HG03354 (cell line): Measurements from ENCODE around the gene MYH6.

Experiments used
- ATAC-seq: cut with Tn5 transposase; IDR thresholded peaks from one replicate; pipeline ENCODE4 v1.9.1; 2021; ENCODE audit warnings: mild to moderate bottlenecking; ENCODE audit not compliant: unreplicated experiment, poor library complexity, severe bottlenecking

Gene MYH6

DNA sequence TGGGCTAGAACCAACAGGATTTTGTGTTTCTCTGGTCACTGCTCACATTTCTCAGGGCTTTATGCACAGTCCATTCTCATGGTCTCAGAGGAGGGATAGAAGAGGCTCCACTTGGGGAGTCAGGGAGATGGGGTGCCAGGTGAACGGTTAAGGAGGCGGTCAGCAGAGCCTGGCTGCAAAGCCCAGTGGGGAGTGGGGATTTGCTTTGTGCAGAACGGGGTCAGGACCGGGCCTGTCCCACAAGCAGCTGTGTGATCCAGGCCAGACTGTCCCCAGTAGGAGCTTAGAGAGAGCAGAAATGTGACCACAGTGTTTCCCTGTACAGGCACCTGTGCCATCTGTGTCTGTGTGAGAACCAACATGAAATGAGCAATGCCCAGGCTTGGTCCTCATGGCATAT is 27.1 kb downstream of the MYH6 start:
- ATAC-seq = no peak

DNA sequence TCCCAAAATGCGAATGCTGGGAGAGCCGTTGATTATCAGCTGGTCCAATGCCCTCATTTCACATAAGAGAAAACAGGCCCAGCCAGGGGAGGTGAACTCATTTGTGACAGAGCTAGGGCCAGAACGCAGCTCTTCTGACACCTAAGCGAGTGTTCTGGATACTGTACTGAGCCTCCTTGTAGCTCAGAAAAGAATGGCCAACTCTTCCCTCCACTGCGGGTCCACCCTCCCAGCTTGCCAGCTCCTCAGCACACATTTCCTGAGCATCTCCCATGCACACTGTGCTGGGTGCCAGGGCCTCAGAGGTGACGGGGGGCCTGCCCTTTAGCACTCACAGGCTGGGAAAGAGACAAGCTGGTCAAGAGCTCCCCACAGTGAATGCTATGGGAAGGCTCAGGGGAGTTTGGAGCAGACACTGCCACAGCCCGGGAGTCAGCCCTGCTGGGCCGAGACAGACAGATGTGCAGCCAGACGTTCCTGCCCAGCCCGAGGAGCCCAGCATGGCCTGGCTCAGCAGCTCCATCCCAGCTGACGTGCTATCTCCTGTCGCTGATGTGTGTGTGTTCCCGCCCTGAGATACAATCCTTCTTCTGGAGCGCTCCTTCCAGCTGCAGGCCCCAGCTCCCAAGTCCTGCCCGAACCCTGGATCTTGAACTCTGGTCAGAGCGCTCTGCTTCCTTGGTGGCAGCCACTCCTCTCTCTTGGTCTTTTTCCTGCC is 27.7 kb downstream of the MYH6 start:
- no peak for ATAC-seq

DNA sequence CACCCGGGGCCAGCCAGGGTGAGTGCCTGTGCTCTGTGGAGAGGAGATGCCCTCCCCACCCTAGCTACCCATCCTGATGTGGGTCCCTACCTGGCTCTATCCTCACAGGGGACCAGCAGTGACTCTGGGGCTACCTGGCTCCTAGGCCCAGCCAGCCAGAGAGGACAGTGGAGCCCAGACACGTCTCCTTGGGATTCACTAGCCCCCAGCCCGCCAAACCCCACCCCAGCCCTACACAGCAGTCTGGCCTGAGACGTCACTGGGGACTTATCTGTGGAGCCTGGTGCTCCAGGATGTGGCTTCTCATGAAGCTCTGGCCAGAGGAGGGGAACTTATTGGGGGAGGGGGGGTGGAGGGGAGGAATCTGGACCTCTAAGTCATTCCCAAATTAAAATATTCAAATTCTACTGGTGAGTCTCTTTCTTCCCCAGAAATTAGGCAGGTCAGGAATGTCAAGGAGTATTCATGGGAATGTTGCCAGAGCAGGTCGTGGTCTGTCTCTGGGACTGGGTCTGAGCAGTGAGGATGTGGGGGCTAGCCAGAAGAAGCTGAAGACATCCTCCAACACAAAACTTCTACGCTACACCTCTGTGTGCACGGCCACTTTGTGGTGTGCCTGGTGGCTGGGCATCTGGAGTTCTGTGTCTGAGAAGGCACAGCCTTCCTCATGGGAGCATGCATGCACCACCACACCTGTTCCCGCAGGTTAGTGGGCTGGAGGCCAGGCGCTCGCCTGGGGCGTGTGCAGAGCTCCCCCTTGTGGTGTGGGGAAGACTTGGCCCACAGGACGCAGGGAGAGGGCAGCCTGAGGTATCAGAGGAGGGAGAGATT is 28.5 kb downstream of the MYH6 start:
- no peak for ATAC-seq

DNA sequence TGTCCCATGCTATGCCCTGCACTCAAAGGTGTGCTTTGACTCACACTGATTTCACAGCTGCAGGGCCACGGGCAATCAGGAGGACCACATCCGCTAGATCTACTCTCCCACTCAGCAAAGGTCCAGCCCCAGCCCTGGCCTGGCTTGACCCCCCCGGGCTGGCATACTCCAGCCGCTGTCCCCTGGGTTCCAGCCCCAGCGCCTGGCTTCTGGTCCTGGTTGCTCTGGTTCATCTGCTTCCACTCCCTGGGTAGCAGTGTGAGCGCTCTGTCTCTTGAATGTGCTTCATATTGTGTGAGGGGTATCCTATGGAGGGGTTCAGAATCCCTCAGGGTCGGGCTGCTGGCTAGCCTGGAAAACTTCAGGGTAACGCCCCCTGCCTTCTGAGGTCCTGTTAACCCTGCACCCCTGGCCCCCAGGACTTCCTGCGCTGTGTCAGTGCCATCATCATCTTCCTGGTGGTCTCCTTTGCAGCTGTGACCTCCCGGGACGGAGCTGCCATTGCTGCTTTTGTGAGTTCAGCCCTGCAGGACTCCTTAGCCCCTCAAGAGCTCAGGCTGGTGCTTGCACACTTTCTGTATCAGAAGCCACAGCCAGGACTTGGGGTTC is 29.4 kb downstream of the MYH6 start:
- ATAC-seq = no peak

DNA sequence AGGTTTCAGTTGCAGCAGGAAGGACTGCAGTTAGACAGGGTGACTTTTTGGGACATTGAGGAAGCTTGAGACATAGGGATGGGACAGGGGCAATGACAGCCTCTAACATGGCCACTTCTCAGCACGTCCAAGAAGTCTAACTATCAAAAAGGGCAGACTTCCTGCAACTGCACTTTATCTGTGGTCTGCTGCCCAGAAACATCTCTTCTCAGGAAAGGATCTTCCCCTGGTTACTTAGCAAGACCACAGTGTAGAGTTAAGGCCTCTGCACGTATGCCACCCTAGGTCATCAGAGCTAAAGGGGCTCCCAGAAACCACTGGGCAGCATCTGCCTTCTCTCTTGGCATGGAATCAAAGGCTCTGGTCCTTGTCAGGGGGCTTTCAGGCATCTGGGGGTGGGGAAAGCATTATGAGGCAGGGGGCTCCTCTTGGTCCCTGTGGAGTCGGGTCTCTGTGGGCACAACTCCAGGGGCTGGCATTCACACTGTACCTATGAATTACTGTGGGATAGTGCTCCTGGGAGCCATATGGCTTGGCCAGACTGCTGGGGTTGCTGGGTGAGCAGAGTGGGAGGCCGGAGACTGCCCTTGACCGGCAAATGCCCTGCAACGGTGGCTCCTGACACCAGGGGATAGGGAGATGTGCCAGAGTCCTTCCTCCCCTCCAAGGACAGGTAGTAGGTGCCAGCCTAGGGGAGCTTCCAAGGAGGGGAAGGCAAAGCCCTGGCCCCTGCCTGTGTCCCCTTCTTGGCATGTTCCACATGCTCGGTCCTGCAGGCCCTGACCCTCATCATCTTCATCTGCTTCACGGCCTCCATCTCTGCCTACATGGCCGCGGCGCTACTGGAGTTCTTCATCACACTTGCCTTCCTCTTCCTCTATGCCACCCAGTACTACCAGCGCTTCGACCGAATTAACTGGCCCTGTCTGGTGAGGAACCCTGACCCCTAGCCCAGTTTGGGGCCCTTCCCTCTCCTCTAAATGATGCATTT is 30.2 kb downstream of the MYH6 start:
- ATAC-seq = no peak

DNA sequence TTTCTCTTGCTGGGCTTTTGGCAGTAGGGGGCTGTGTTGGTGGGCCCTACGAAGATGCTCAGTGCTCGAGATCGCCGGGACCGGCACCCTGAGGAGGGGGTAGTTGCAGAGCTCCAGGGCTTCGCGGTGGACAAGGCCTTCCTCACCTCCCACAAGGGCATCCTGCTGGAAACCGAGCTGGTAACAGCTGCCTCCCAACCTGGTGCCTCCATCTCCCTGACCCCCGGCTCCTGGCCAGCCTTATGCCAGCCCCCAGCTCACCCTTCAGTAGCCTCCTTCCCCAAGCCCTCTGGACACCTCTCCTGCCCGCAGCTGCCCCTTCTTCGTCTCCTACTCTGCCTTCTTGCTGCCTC is 30.9 kb downstream of the MYH6 start:
- no peak for ATAC-seq

DNA sequence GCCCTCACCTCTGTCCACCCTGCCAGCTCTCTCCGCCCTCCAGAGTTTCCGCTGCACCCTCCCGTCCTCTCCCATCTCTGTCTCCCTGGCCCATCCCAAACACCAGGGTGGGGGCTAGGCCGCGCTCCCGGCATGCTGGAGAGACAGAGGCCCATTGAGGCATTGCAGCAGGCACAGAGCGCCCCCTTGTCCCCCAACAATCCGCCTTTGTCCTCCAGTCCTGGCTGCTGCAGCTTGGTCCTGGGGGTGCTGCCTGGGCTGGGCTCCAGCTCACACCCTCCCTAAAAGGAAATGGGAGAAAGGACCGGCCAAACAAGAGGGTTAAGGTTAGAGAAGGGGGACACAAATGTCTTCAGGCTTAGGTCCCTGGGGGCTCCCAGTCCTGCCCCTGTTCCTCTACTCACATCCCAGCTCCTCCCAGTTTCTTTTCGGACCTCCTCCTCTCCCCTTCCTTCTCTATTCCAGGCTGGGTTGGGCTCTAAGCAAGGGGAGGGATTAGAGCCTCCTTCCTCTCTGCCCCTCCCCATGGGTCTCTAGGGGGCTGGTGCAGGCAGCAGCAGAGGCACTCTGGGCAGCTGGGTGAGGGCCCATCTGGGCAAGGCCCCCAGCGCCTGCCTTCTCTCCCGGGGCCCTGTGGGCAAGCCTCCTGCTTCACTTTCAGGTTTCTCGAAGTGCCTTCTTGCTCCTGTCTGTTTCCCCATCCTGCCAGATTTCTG is 31.4 kb downstream of the MYH6 start, which contains the start of gene CMTM5:
Gene CMTM5 (plus strand): TSS at position 565 of the 716 bp plus-strand sequence. CDS start 206 bp downstream, outside the sequence.
- no peak for ATAC-seq

DNA sequence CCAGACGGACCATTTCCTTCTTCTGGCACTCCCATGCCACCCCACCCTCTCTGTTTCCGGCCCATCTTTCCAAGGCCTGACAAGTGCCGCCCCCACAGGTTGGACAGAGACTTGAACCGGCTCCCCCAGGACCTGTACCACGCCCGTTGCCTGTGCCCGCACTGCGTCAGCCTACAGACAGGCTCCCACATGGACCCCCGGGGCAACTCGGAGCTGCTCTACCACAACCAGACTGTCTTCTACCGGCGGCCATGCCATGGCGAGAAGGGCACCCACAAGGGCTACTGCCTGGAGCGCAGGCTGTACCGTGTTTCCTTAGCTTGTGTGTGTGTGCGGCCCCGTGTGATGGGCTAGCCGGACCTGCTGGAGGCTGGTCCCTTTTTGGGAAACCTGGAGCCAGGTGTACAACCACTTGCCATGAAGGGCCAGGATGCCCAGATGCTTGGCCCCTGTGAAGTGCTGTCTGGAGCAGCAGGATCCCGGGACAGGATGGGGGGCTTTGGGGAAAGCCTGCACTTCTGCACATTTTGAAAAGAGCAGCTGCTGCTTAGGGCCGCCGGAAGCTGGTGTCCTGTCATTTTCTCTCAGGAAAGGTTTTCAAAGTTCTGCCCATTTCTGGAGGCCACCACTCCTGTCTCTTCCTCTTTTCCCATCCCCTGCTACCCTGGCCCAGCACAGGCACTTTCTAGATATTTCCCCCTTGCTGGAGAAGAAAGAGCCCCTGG is 32.4 kb downstream of the MYH6 start:
- no peak for ATAC-seq

DNA sequence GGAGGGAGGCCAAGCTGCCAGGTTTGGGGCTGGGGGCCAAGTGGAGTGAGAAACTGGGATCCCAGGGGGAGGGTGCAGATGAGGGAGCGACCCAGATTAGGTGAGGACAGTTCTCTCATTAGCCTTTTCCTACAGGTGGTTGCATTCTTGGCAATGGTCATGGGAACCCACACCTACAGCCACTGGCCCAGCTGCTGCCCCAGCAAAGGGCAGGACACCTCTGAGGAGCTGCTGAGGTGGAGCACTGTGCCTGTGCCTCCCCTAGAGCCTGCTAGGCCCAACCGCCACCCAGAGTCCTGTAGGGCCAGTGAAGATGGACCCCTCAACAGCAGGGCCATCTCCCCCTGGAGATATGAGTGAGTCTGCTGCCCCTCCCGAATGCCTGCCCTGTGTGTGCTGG is 35.0 kb downstream of the MYH6 start:
- ATAC-seq = no peak

DNA sequence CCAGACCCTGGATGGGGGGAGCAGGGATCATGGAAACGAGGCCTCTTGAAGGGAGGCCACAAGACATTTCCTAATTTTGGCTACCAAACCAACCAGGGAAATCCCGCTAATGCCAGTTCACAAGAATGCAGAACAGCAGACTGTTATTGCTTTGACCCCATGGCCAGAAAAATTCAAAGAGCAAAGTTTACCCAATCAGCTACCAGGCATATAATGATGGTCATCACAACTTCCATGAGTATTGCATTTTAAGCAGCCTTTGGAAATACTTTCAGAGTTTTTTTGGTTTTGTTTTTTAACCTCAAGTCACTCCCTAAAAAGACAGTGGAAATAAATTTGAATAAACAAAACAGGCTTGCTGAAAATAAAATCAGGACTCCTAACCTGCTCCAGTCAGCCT is 35.6 kb downstream of the MYH6 start, which contains the start of gene IL25:
Gene IL25 (plus strand): TSS at position 301 of the 400 bp plus-strand sequence.
- ATAC-seq = no peak

DNA sequence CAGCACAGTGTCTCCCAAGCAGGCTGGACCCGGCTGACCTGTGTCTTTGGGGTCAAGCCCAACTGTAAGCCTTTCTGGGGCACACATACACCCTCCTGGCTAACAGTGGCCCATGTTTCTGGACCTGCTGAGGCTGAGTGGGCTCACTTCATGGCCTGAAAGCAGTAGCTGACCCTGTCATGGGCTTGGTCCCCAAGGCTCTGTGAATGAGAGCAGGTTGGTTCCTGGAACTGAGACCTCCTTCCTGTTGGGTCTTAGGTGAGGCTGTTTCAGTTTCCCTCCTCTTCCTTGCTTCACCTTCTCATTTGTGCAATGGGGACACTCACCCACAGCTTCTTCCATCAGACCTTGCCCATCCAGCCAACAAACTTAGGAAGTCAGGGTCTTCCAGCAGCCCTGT is 36.2 kb downstream of the MYH6 start:
- no peak for ATAC-seq

DNA sequence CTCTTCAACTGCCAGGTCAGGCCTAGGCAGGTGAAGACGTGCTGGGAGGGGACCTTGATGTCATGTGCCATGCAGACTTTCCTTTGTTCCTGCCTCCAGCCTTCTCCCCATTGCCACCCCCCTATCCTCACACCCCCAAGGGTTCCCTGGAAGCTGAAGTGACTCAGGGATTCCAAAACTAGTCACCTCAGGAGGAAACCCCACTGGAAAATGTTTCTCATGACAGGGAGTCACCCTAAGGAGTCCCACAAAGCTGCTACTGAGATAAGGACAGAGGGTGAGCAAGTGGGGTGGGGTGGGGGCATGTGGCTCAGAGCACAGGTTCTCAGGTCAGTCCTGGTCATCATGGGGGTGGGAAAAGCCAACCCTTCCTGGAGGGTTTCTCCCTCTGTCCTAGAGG is 37.9 kb downstream of the MYH6 start:
- no peak for ATAC-seq

DNA sequence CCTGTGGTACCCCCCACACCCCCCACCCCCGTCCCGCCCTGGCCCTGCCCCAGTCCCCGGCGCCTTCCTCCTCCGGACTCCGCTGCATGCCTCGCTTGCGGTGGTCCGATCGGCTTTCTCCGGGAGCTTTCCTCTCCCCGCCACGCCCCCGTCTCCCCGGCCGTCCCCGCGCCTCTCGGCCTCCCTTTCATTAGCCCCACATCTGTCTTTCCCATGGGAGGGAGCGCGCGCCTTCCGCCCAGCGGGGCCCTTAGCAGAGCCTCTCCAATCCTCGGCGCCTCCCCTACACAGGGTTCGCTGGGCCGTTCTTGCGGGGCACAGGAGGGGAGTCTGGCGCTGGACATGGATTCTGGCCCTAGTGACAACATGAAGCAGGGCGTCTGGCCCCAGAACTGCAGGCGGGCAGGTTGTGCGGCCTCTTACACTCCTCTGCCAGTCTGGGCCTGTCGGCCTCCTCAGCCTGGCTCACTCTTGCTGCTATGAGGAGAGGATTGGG is 41.6 kb downstream of the MYH6 start:
- no peak for ATAC-seq

DNA sequence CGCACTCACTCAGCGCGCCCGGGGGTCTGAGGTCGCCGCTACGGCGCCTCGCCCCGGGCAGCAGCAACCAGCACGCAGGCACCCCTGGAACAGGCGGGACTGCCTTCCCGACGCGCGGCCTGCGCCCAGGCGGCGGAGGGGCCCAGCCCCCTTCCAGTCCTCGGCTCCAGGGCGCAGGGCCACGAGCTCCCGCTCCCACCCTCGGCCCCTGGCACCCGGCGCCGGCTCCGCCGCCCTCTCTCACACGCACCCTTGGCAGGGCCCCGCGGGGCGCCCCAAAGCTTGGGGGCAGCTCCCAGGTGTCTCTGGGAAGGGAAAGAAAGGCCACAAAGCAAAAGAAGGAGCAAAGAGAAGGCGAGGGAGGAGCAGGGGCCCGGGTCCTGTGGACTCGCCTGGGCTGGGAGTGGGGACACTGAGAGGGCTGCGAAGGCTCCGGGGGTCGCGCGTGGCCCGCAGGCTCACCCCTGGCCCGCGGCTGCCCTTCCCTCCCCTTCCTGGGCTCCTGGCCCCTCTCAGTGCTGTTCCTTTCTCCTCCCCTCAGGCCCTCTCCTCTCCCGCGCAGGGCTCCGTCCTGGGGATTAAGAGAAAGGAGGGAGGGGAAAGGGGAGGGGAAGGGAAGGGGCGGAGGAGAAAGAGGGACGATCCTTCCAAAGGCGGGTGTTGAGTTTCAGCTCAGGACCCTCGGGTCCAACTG is 42.2 kb downstream of the MYH6 start:
- ATAC-seq = no peak

DNA sequence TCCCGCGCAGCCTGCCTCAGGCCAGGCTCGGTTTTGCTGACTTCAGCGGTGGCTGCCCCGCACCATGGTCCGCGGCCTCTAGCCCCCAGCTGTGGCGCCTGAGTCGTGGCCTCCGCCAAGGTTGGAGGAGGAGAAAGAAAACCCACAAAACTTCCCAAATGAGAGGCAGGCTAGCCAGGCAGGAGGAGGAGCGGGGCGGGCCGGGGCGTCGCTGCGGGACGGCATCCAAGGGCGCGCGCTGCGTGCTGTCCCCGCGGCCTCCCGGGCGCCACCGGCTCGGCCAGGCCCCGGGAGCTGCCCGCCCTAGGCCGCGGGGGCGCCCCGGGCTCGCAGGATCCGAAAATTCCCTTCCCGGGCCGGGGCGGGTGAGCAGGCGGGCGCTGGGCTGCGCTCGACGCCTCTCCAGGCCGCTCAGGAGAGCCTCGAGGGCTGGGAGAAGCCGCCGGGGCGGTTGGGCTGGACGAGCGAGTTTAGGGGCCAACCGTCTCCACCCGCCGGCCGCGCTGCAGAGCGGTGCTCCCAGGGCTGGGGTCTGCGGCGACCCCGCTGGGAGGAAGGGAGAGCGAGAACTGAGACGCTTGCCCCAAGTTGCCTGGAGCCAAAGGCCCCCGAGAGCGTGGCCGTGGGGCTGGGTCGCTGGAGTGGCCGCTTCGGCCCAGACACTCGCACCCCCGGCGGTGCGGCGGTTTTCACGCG is 42.9 kb downstream of the MYH6 start, which contains the start of gene EFS:
Gene EFS (minus strand): TSS at position 137 of the 696 bp plus-strand sequence. CDS start 147 bp downstream, outside the sequence.
- no peak for ATAC-seq

DNA sequence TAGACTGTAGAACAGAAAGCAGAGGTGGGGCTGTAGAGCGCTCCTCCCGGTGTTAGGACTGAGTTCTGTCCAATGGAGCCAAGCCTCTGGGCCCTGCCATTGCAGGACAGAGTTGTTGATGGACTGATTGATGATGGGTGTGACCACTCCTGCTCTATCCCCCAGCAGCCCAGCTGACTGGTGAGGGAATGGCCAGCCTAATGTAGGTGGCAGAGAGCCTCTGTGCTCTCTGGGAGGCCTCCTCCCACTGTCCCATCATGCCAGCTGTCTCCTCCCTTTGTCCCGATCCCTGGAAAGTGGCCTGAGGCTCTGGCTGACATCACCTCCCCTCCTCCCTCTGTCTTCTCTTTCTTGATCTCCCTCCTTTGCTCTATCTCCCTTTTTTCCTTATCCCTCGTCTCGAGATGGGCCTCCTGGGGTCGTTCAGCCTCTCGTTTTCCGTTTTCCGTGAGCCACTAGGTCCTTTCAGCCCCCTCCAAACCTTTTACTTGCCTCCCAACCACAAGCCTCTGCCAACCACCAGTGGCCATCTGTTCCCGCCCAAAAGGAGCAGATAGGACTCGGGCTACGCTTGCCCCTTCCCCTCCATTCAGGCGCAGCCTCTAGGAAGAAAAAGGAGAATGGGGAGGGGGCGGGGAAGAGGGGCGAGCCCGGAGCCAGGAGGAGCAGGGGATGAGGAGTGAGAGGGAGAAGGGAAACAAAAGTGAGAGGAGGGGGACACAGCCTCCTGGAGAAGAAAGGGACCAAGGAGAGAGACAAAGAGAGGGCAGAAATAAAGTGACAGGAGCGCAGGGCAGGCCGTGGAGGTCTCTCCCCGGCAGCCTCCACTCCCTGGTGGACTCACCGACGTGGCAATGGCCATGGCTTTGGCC is 43.7 kb downstream of the MYH6 start:
- ATAC-seq = no peak
